GM12878 (cell line): ENCODE measurements around the gene RND2.

ENCODE experiments used
- CEBPB ChIP-seq, 2 experiments: fragments of 150-350 bp in 1 of 2; IDR thresholded peaks; 2 replicates each; pipeline ENCODE4 v1.6.1; 2012 to 2014; ENCODE audit warnings: low read depth in 2 of 2, low read length in 2 of 2, borderline replicate concordance in 1 of 2, inconsistent platforms in 1 of 2
- HDGF ChIP-seq: fragments of 450-650 bp; IDR thresholded peaks from 2 replicates; pipeline ENCODE4 v1.6.1; 2016; ENCODE audit warnings: antibody characterized with exemption
- MTA3 ChIP-seq: IDR thresholded peaks from 2 replicates; pipeline ENCODE4 v1.6.1; 2012; ENCODE audit warnings: low read length, inconsistent platforms, borderline replicate concordance
- MXI1 ChIP-seq: fragments of 150-350 bp; IDR thresholded peaks from 2 replicates; pipeline ENCODE4 v1.6.1; 2011; ENCODE audit warnings: low read depth, mild to moderate bottlenecking, inconsistent platforms, low read length, improper control_type of control experiment
- NFYB ChIP-seq: IDR thresholded peaks from 2 replicates; pipeline ENCODE4 v1.6.1; 2011; ENCODE audit warnings: low read depth, mild to moderate bottlenecking, low read length, improper control_type of control experiment, moderate library complexity; ENCODE audit not compliant: insufficient read depth
- STAT1 ChIP-seq: fragments of 450-650 bp; conservative IDR thresholded peaks from 2 replicates; pipeline ENCODE4 v1.6.1; 2014; ENCODE audit warnings: antibody characterized with exemption, mild to moderate bottlenecking
- TF ChIP-seq, protein P1 (sequence below), 3 experiments: IDR thresholded peaks in 2 of 3; conservative IDR thresholded peaks in 1 of 3; 2 replicates each; pipeline ENCODE4 v1.5.1; 2011; ENCODE audit warnings: low read depth in 3 of 3, low read length in 3 of 3, mild to moderate bottlenecking in 3 of 3, control low read depth in 2 of 3, moderate library complexity in 2 of 3, inconsistent platforms in 1 of 3, mixed read lengths in 1 of 3; ENCODE audit not compliant: control insufficient read depth in 2 of 3, insufficient read depth in 1 of 3; ENCODE audit errors: extremely low read depth in 1 of 3
- TF ChIP-seq, protein P2 (sequence below): fragments of 450-650 bp; IDR thresholded peaks from 2 replicates; pipeline ENCODE4 v1.6.1; 2017; ENCODE audit warnings: mild to moderate bottlenecking, moderate library complexity
- TF ChIP-seq, protein P3 (sequence below): fragments of 450-650 bp; IDR thresholded peaks from 2 replicates; pipeline ENCODE4 v1.6.1; 2014; ENCODE audit warnings: mild to moderate bottlenecking
- TF ChIP-seq, protein P4 (sequence below): IDR thresholded peaks from 2 replicates; pipeline ENCODE4 v1.6.1; 2012; ENCODE audit warnings: low read length, inconsistent platforms
- TF ChIP-seq, protein P5 (sequence below): fragments of 450-650 bp; conservative IDR thresholded peaks from 2 replicates; pipeline ENCODE4 v1.6.1; 2017; ENCODE audit warnings: mild to moderate bottlenecking, moderate library complexity
- TF ChIP-seq, protein P6 (sequence below): IDR thresholded peaks from 2 replicates; pipeline ENCODE4 v1.6.1; 2012; ENCODE audit warnings: low read depth, low read length, improper control_type of control experiment

DNA sequence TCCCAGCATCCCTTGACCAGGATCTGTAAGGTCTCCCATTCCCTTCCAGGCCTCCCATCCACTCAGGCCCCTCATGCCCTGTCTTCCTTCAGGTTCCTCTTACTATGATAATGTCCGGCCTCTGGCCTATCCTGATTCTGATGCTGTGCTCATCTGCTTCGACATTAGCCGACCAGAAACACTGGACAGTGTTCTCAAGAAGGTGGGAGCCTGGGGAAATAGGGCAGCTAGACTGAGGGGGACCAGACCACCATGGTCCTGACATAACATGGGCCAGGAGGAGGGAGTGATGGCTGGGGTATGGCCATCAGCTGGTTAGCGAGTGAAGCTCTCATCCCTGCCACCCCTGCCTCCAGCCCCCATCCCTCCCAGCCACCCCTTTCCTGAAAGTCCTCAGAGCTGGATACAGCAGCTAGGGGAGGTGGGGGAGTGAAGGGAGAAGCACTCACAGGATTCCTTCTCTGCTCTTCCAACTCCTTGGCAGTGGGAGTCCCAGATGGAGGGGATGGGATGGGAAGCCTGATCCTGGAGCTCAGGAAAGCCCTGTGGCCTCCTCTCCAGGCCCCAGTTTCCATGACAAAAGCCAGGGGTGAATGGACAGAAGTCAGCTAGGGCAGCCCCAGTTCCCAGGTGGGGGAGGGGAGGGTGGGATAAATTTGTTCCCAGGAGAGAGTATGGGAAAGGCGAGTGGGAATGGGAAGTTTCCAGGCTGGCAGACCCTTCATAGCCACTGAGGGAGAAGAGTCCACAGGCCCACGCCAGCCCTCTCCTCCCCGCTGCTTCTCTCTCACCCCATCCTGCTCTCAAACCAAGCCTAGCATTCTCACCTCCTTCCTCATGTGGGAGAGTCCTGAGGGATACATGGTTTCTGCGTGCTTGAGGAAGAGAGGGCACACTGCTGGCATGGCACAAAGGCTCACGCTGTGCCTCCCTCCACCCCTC lies 2.3 kb downstream of the RND2 start:
- TF ChIP-seq NFYB (no peak), MTA3 (no peak), HDGF (no peak), MXI1 (no peak), CEBPB (IDR thresholded peaks at IDR 0.05; ENCODE audit: borderline replicate concordance in 1 of 2, low read depth in 2 of 2, low read length in 2 of 2) (no peak), STAT1 (no peak)
- TF ChIP-seq, protein P1, sequence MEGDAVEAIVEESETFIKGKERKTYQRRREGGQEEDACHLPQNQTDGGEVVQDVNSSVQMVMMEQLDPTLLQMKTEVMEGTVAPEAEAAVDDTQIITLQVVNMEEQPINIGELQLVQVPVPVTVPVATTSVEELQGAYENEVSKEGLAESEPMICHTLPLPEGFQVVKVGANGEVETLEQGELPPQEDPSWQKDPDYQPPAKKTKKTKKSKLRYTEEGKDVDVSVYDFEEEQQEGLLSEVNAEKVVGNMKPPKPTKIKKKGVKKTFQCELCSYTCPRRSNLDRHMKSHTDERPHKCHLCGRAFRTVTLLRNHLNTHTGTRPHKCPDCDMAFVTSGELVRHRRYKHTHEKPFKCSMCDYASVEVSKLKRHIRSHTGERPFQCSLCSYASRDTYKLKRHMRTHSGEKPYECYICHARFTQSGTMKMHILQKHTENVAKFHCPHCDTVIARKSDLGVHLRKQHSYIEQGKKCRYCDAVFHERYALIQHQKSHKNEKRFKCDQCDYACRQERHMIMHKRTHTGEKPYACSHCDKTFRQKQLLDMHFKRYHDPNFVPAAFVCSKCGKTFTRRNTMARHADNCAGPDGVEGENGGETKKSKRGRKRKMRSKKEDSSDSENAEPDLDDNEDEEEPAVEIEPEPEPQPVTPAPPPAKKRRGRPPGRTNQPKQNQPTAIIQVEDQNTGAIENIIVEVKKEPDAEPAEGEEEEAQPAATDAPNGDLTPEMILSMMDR (IDR thresholded peaks at IDR 0.05 in 2 of 3, conservative IDR thresholded peaks at IDR 0.05 in 1 of 3; ENCODE audit: control insufficient read depth in 2 of 3, extremely low read depth in 1 of 3, insufficient read depth in 1 of 3, low read depth in 3 of 3, low read length in 3 of 3): no peak
- TF ChIP-seq, protein P2, sequence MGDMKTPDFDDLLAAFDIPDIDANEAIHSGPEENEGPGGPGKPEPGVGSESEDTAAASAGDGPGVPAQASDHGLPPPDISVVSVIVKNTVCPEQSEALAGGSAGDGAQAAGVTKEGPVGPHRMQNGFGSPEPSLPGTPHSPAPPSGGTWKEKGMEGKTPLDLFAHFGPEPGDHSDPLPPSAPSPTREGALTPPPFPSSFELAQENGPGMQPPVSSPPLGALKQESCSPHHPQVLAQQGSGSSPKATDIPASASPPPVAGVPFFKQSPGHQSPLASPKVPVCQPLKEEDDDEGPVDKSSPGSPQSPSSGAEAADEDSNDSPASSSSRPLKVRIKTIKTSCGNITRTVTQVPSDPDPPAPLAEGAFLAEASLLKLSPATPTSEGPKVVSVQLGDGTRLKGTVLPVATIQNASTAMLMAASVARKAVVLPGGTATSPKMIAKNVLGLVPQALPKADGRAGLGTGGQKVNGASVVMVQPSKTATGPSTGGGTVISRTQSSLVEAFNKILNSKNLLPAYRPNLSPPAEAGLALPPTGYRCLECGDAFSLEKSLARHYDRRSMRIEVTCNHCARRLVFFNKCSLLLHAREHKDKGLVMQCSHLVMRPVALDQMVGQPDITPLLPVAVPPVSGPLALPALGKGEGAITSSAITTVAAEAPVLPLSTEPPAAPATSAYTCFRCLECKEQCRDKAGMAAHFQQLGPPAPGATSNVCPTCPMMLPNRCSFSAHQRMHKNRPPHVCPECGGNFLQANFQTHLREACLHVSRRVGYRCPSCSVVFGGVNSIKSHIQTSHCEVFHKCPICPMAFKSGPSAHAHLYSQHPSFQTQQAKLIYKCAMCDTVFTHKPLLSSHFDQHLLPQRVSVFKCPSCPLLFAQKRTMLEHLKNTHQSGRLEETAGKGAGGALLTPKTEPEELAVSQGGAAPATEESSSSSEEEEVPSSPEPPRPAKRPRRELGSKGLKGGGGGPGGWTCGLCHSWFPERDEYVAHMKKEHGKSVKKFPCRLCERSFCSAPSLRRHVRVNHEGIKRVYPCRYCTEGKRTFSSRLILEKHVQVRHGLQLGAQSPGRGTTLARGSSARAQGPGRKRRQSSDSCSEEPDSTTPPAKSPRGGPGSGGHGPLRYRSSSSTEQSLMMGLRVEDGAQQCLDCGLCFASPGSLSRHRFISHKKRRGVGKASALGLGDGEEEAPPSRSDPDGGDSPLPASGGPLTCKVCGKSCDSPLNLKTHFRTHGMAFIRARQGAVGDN: no peak
- TF ChIP-seq, protein P3, sequence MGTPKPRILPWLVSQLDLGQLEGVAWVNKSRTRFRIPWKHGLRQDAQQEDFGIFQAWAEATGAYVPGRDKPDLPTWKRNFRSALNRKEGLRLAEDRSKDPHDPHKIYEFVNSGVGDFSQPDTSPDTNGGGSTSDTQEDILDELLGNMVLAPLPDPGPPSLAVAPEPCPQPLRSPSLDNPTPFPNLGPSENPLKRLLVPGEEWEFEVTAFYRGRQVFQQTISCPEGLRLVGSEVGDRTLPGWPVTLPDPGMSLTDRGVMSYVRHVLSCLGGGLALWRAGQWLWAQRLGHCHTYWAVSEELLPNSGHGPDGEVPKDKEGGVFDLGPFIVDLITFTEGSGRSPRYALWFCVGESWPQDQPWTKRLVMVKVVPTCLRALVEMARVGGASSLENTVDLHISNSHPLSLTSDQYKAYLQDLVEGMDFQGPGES: no peak
- TF ChIP-seq, protein P4, sequence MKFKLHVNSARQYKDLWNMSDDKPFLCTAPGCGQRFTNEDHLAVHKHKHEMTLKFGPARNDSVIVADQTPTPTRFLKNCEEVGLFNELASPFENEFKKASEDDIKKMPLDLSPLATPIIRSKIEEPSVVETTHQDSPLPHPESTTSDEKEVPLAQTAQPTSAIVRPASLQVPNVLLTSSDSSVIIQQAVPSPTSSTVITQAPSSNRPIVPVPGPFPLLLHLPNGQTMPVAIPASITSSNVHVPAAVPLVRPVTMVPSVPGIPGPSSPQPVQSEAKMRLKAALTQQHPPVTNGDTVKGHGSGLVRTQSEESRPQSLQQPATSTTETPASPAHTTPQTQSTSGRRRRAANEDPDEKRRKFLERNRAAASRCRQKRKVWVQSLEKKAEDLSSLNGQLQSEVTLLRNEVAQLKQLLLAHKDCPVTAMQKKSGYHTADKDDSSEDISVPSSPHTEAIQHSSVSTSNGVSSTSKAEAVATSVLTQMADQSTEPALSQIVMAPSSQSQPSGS: no peak
- TF ChIP-seq, protein P5, sequence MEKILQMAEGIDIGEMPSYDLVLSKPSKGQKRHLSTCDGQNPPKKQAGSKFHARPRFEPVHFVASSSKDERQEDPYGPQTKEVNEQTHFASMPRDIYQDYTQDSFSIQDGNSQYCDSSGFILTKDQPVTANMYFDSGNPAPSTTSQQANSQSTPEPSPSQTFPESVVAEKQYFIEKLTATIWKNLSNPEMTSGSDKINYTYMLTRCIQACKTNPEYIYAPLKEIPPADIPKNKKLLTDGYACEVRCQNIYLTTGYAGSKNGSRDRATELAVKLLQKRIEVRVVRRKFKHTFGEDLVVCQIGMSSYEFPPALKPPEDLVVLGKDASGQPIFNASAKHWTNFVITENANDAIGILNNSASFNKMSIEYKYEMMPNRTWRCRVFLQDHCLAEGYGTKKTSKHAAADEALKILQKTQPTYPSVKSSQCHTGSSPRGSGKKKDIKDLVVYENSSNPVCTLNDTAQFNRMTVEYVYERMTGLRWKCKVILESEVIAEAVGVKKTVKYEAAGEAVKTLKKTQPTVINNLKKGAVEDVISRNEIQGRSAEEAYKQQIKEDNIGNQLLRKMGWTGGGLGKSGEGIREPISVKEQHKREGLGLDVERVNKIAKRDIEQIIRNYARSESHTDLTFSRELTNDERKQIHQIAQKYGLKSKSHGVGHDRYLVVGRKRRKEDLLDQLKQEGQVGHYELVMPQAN: no peak
- TF ChIP-seq, protein P6, sequence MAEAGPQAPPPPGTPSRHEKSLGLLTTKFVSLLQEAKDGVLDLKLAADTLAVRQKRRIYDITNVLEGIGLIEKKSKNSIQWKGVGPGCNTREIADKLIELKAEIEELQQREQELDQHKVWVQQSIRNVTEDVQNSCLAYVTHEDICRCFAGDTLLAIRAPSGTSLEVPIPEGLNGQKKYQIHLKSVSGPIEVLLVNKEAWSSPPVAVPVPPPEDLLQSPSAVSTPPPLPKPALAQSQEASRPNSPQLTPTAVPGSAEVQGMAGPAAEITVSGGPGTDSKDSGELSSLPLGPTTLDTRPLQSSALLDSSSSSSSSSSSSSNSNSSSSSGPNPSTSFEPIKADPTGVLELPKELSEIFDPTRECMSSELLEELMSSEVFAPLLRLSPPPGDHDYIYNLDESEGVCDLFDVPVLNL: no peak
